ENCODE data around the gene EXD3. TPM values are rescaled to one million over a fixed set of nuclear protein-coding genes. Genes with fewer than 3 reads are reported as not detected.
A peak's percentile ranks its signal among the peaks of the same experiment; 100 is the strongest.

The EXD3 gene
- total and polyA plus RNA-seq, 2 donors, result 3.4 to 16.8 TPM

GRCh38 chr9:137293482-137294090 lies 129.4 kb downstream of the EXD3 start:
- H3K4me1 ChIP-seq (ENCODE audit: control insufficient read depth in 2 of 2, insufficient read depth in 2 of 2, low read length in 2 of 2), result peaks cover 0 to 7% of the 10 kb centered on the region in 2 donors
- H3K27me3 ChIP-seq (ENCODE audit: control insufficient read depth in 2 of 2, insufficient read depth in 1 of 2, low read length in 1 of 2), result peaks cover 43 to 55% of the 10 kb centered on the region in 2 donors
- H3K4me3 ChIP-seq (ENCODE audit: low read length in 2 of 2), result no peak overlapping the region
- H3K27ac ChIP-seq (ENCODE audit: low read depth in 1 of 2, low read length in 1 of 2), result no peak overlapping the region
- WGBS, result 93% methylated on average over 29 of the region's 29 CpGs
- peaks cover 3 to 15% of the 10 kb centered on the region in 2 donors for H3K9me3 ChIP-seq (ENCODE audit: control insufficient read depth in 2 of 2, insufficient read depth in 1 of 2, low read length in 1 of 2)
- no peaks in the 10 kb centered on the region for H3K36me3 ChIP-seq (ENCODE audit: control insufficient read depth in 2 of 2, insufficient read depth in 2 of 2, low read length in 1 of 2)
- DNase-seq (ENCODE audit: low read depth in 6 of 9, low spot score in 9 of 9), result no peak

- Histone ChIP-seq H3K9me3 (ENCODE audit: control insufficient read depth in 2 of 2, insufficient read depth in 1 of 2, low read length in 1 of 2) (peaks cover 3 to 15% of the 10 kb centered on the region in 2 donors), H3K27me3 (ENCODE audit: control insufficient read depth in 2 of 2, insufficient read depth in 1 of 2, low read length in 1 of 2) (peaks cover 38 to 50% of the 10 kb centered on the region in 2 donors), H3K27ac (ENCODE audit: low read depth in 1 of 2, low read length in 1 of 2) (no peak overlapping the region), H3K36me3 (ENCODE audit: control insufficient read depth in 2 of 2, insufficient read depth in 2 of 2, low read length in 1 of 2) (no peaks in the 10 kb centered on the region), H3K4me3 (ENCODE audit: low read length in 2 of 2) (no peak overlapping the region), H3K4me1 (ENCODE audit: control insufficient read depth in 2 of 2, insufficient read depth in 2 of 2, low read length in 2 of 2) (peaks cover 0 to 4% of the 10 kb centered on the region in 2 donors)
- 94% methylated on average over 15 of the region's 15 CpGs for WGBS
- no peak for DNase-seq (ENCODE audit: low read depth in 6 of 9, low spot score in 9 of 9)
These were observed 129.9 kb downstream of the EXD3 start for GRCh38 chr9:137293094-137293481.

DNA sequence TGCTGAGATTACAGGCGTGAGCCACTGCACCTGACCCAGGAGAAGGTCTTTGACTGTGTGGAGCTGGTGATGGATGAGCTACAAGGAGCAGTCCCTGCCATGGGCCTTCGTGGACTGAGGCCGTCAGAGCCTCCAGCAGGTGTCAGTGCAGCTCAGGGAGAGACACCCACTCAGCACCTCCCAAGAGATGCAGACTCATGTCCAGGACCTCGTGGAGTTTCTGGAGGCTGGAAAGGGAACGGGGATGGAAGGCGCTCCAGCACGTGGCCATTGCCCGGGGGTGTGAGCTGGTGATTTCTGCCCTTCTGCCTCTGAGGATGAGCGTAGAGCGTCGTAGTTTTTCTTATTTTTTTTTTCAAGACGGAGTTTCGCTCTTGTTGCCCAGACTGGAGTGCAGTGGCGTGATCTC lies 136.0 kb downstream of the EXD3 start:
- Histone ChIP-seq H3K27me3 (ENCODE audit: control insufficient read depth in 2 of 2, insufficient read depth in 1 of 2, low read length in 1 of 2) (peaks cover 2 to 40% of the 10 kb centered on the region in 2 donors), H3K9me3 (ENCODE audit: control insufficient read depth in 2 of 2, insufficient read depth in 1 of 2, low read length in 1 of 2) (peaks cover 0 to 2% of the 10 kb centered on the region in 2 donors), H3K4me3 (ENCODE audit: low read length in 2 of 2) (no peak overlapping the region), H3K36me3 (ENCODE audit: control insufficient read depth in 2 of 2, insufficient read depth in 2 of 2, low read length in 1 of 2) (no peaks in the 10 kb centered on the region), H3K27ac (ENCODE audit: low read depth in 1 of 2, low read length in 1 of 2) (no peak overlapping the region), H3K4me1 (ENCODE audit: control insufficient read depth in 2 of 2, insufficient read depth in 2 of 2, low read length in 2 of 2) (no peaks in the 10 kb centered on the region)
- peak in 1 of 9 donors; percentile 43 for DNase-seq (ENCODE audit: low read depth in 6 of 9, low spot score in 9 of 9)
- WGBS, result 62% methylated on average over 14 of the region's 14 CpGs

GRCh38 chr9:137281345-137282116 lies 141.4 kb downstream of the EXD3 start:
- no peaks in the 10 kb centered on the region for H3K36me3 ChIP-seq (ENCODE audit: control insufficient read depth in 2 of 2, insufficient read depth in 2 of 2, low read length in 1 of 2)
- peaks cover 0 to 19% of the 10 kb centered on the region in 2 donors for H3K4me1 ChIP-seq (ENCODE audit: control insufficient read depth in 2 of 2, insufficient read depth in 2 of 2, low read length in 2 of 2)
- peaks cover 7 to 13% of the 10 kb centered on the region in 2 donors for H3K9me3 ChIP-seq (ENCODE audit: control insufficient read depth in 2 of 2, insufficient read depth in 1 of 2, low read length in 1 of 2)
- WGBS, result 83% methylated on average over 39 of the region's 39 CpGs
- no peak overlapping the region for H3K4me3 ChIP-seq (ENCODE audit: low read length in 2 of 2)
- no peak overlapping the region for H3K27ac ChIP-seq (ENCODE audit: low read depth in 1 of 2, low read length in 1 of 2)
- DNase-seq (ENCODE audit: low read depth in 6 of 9, low spot score in 9 of 9), result no peak
- H3K27me3 ChIP-seq (ENCODE audit: control insufficient read depth in 2 of 2, insufficient read depth in 1 of 2, low read length in 1 of 2), result peaks cover 45 to 82% of the 10 kb centered on the region in 2 donors

- Histone ChIP-seq H3K27me3 (ENCODE audit: control insufficient read depth in 2 of 2, insufficient read depth in 1 of 2, low read length in 1 of 2) (peaks cover 52 to 87% of the 10 kb centered on the region in 2 donors), H3K9me3 (ENCODE audit: control insufficient read depth in 2 of 2, insufficient read depth in 1 of 2, low read length in 1 of 2) (peaks cover 7 to 13% of the 10 kb centered on the region in 2 donors), H3K4me3 (ENCODE audit: low read length in 2 of 2) (no peak overlapping the region), H3K27ac (ENCODE audit: low read depth in 1 of 2, low read length in 1 of 2) (no peak overlapping the region), H3K36me3 (ENCODE audit: control insufficient read depth in 2 of 2, insufficient read depth in 2 of 2, low read length in 1 of 2) (no peaks in the 10 kb centered on the region), H3K4me1 (ENCODE audit: control insufficient read depth in 2 of 2, insufficient read depth in 2 of 2, low read length in 2 of 2) (peaks cover 0 to 22% of the 10 kb centered on the region in 2 donors)
- 44% methylated on average over 85 of the region's 85 CpGs for WGBS
- no peak for DNase-seq (ENCODE audit: low read depth in 6 of 9, low spot score in 9 of 9)
These were observed 142.3 kb downstream of the EXD3 start for GRCh38 chr9:137280474-137281344.

DNA sequence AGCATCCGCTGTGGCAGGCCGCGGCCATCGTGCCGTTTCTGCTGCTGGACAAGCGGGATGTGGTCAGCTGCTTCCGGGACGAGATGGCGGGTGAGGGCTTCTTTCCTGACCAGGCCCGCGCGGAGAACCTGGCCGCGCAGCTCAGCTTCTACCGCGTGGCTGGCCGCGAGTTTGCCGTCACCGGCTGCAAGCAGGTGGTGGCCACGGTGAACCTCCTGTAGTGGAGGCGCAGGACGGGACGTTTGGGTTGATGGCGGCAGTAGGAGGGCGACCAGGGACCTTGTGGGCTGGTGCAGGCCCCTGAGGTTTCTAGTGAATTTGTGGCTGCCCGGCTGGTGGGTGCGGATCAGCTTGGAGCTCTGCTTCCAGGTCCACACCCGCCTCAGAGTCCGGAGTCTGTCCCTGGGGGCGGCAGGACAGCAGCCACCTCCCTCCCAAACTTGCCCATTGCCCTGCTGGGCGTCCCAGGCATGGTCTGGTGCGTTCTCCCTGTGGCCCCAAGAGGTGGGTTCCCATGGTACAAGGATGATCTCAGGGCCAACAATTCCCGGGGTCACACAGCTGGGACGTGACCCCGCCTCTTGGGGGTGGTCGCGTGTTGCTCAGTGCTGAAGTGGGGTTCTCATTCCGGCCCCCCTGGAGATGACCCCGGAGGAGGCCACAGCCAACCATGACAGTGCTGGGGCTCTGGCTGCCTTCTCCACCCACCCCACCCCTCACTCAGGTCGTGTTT lies 143.1 kb downstream of the EXD3 start:
- WGBS, result 95% methylated on average over 41 of the region's 41 CpGs
- Histone ChIP-seq H3K36me3 (ENCODE audit: control insufficient read depth in 2 of 2, insufficient read depth in 2 of 2, low read length in 1 of 2) (no peaks in the 10 kb centered on the region), H3K4me3 (ENCODE audit: low read length in 2 of 2) (no peak overlapping the region), H3K27me3 (ENCODE audit: control insufficient read depth in 2 of 2, insufficient read depth in 1 of 2, low read length in 1 of 2) (peaks cover 55 to 94% of the 10 kb centered on the region in 2 donors), H3K27ac (ENCODE audit: low read depth in 1 of 2, low read length in 1 of 2) (no peak overlapping the region), H3K9me3 (ENCODE audit: control insufficient read depth in 2 of 2, insufficient read depth in 1 of 2, low read length in 1 of 2) (peaks cover 7 to 11% of the 10 kb centered on the region in 2 donors), H3K4me1 (ENCODE audit: control insufficient read depth in 2 of 2, insufficient read depth in 2 of 2, low read length in 2 of 2) (peaks cover 0 to 22% of the 10 kb centered on the region in 2 donors)
- DNase-seq (ENCODE audit: low read depth in 6 of 9, low spot score in 9 of 9), result no peak

- peaks cover 55 to 94% of the 10 kb centered on the region in 2 donors for H3K27me3 ChIP-seq (ENCODE audit: control insufficient read depth in 2 of 2, insufficient read depth in 1 of 2, low read length in 1 of 2)
- no peak overlapping the region for H3K27ac ChIP-seq (ENCODE audit: low read depth in 1 of 2, low read length in 1 of 2)
- H3K4me1 ChIP-seq (ENCODE audit: control insufficient read depth in 2 of 2, insufficient read depth in 2 of 2, low read length in 2 of 2), result peaks cover 0 to 25% of the 10 kb centered on the region in 2 donors
- H3K36me3 ChIP-seq (ENCODE audit: control insufficient read depth in 2 of 2, insufficient read depth in 2 of 2, low read length in 1 of 2), result peaks cover under 1% of the 10 kb centered on the region in 2 donors
- peaks cover 7 to 11% of the 10 kb centered on the region in 2 donors for H3K9me3 ChIP-seq (ENCODE audit: control insufficient read depth in 2 of 2, insufficient read depth in 1 of 2, low read length in 1 of 2)
- DNase-seq (ENCODE audit: low read depth in 6 of 9, low spot score in 9 of 9), result no peak
- no peak overlapping the region for H3K4me3 ChIP-seq (ENCODE audit: low read length in 2 of 2)
- WGBS, result 93% methylated on average over 139 of the region's 139 CpGs
These were observed 143.9 kb downstream of the EXD3 start for GRCh38 chr9:137278721-137279711.
